ENCODE measurements around the gene SCUBE3.

DNA sequence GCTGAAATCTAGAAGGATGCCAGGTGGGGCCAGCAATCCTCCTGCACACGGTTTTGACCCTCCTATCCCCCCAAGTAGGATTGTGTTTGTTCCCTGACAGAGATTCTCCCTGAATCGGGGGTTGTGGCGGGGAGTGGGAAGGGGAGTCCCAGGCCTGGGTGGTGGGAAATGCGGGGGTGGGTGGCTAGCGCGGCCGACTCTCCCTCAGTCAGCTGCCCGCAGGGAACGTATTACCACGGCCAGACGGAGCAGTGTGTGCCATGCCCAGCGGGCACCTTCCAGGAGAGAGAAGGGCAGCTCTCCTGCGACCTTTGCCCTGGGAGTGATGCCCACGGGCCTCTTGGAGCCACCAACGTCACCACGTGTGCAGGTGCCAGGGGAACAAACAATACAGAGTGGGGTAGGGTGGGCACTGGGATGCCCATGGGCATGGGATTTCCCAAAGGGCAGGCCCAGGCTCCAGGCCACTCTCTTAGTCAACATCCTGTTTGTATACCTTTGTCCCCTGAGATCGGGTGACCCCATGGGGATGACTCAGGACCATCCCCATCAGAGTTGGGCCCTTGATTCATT lies 29.7 kb downstream of the SCUBE3 start:
- no peak for TF ChIP-seq EZH2 (IDR thresholded peaks at IDR 0.05; ENCODE audit: insufficient read depth, poor library complexity, severe bottlenecking)
- TF ChIP-seq EZH2phosphoT487 (IDR thresholded peaks at IDR 0.05; ENCODE audit: insufficient read depth, low read depth) = no peak

Data from GM23248 (cell line).